WTC11 (cell line): ENCODE results near the gene GFY. TPM values are rescaled to one million over a fixed set of nuclear protein-coding genes. Genes with fewer than 3 reads are reported as not detected.

ENCODE experiments used
- ATAC-seq: fragments of 200-7000 bp; cut with Tn5 transposase; 2 replicates; pipeline ENCODE4 v1.10.0; 2021; ENCODE audit warnings: mild to moderate bottlenecking, moderate library complexity
- CTCF ChIA-PET: fragments of 300-600 bp; sonication (Branson Sonifier 250); formaldehyde crosslinking; loops from one replicate; lab custom pipeline; 2021; ENCODE audit warnings: antibody characterized with exemption; lab: Charles Lee
- POLR2A ChIA-PET: fragments of 350-600 bp; sonication (Branson Sonifier 250); formaldehyde crosslinking; loops from one replicate; lab custom pipeline; 2021; ENCODE audit warnings: antibody characterized with exemption; lab: Charles Lee
- DNase-seq: peaks from one replicate; pipeline ENCODE4 v3.0.0; 2021; ENCODE audit warnings: low spot score
- H3K27ac Mint-ChIP-seq: 2 replicates; pipeline ENCODE4 v1.8.0; 2021; ENCODE audit warnings: mixed read lengths
- H3K27me3 Mint-ChIP-seq: 2 replicates; pipeline ENCODE4 v1.8.0; 2021; ENCODE audit warnings: low read depth, mild to moderate bottlenecking, moderate library complexity, mixed read lengths
- H3K36me3 Mint-ChIP-seq: 2 replicates; pipeline ENCODE4 v1.8.0; 2021; ENCODE audit warnings: mixed read lengths
- H3K4me1 Mint-ChIP-seq: 2 replicates; pipeline ENCODE4 v1.8.0; 2022; ENCODE audit warnings: mixed read lengths
- H3K4me3 Mint-ChIP-seq: 2 replicates; pipeline ENCODE4 v1.8.0; 2021; ENCODE audit warnings: mild to moderate bottlenecking, moderate library complexity, mixed read lengths
- H3K9me3 Mint-ChIP-seq: 2 replicates; pipeline ENCODE4 v1.8.0; 2021; ENCODE audit warnings: mixed read lengths
- CREB1 ChIP-seq: sonication (generic); formaldehyde crosslinking; IDR thresholded peaks from 2 replicates; pipeline ENCODE4 v1.8.0; 2023; ENCODE audit warnings: mild to moderate bottlenecking, missing genetic modification reagents
- E2F1 ChIP-seq: sonication (generic); formaldehyde crosslinking; IDR thresholded peaks from 2 replicates; pipeline ENCODE4 v1.8.0; 2022; ENCODE audit warnings: mild to moderate bottlenecking, missing genetic modification reagents
- E2F4 ChIP-seq: sonication (generic); formaldehyde crosslinking; IDR thresholded peaks from 2 replicates; pipeline ENCODE4 v1.8.1; 2022; ENCODE audit warnings: low read depth, mild to moderate bottlenecking, moderate library complexity, missing genetic modification reagents, borderline replicate concordance
- EMX1 ChIP-seq: fragments of 250-450 bp; sonication (Bioruptor Pico); IDR thresholded peaks from 2 replicates; pipeline ENCODE4 v1.8.0; 2021; ENCODE audit warnings: mild to moderate bottlenecking
- ETV6 ChIP-seq: sonication (generic); formaldehyde crosslinking; IDR thresholded peaks from 2 replicates; pipeline ENCODE4 v1.8.1; 2022; ENCODE audit warnings: mild to moderate bottlenecking, missing genetic modification reagents
- FOXK1 ChIP-seq: sonication (generic); formaldehyde crosslinking; IDR thresholded peaks from 2 replicates; pipeline ENCODE4 v1.8.0; 2022; ENCODE audit warnings: mild to moderate bottlenecking, moderate library complexity, missing genetic modification reagents
- HMGA2 ChIP-seq: fragments of 250-450 bp; sonication (Bioruptor Pico); IDR thresholded peaks from 2 replicates; pipeline ENCODE4 v1.4.0; 2021; ENCODE audit warnings: mild to moderate bottlenecking, moderate library complexity
- IRF2 ChIP-seq: sonication (generic); formaldehyde crosslinking; IDR thresholded peaks from 2 replicates; pipeline ENCODE4 v1.8.0; 2022; ENCODE audit warnings: low read depth, missing genetic modification reagents, borderline replicate concordance
- JUN ChIP-seq: sonication (generic); formaldehyde crosslinking; IDR thresholded peaks from 2 replicates; pipeline ENCODE4 v1.8.0; 2023; ENCODE audit warnings: mild to moderate bottlenecking, missing genetic modification reagents
- MXD4 ChIP-seq: fragments of 250-450 bp; sonication (Bioruptor Pico); IDR thresholded peaks from 2 replicates; pipeline ENCODE4 v1.8.0; 2021; ENCODE audit warnings: mild to moderate bottlenecking, moderate library complexity, borderline replicate concordance
- NFE2L1 ChIP-seq: sonication (generic); formaldehyde crosslinking; IDR thresholded peaks from 2 replicates; pipeline ENCODE4 v1.8.1; 2023; ENCODE audit warnings: missing genetic modification reagents
- RORB ChIP-seq: fragments of 250-450 bp; sonication (Bioruptor Pico); IDR thresholded peaks from 2 replicates; pipeline ENCODE4 v1.9.0; 2021; ENCODE audit warnings: mild to moderate bottlenecking
- STAT6 ChIP-seq: sonication (generic); formaldehyde crosslinking; conservative IDR thresholded peaks from 2 replicates; pipeline ENCODE4 v1.8.1; 2023; ENCODE audit warnings: mild to moderate bottlenecking, low read depth, missing genetic modification reagents, moderate library complexity
- USF1 ChIP-seq: sonication (generic); formaldehyde crosslinking; IDR thresholded peaks from 2 replicates; pipeline ENCODE4 v1.8.0; 2022; ENCODE audit warnings: mild to moderate bottlenecking, missing genetic modification reagents
- ZBTB21 ChIP-seq: sonication (generic); formaldehyde crosslinking; IDR thresholded peaks from 2 replicates; pipeline ENCODE4 v1.8.1; 2023; ENCODE audit warnings: mild to moderate bottlenecking, missing genetic modification reagents, borderline replicate concordance
- ZNF263 ChIP-seq: sonication (generic); formaldehyde crosslinking; IDR thresholded peaks from 2 replicates; pipeline ENCODE4 v1.8.1; 2022; ENCODE audit warnings: low read depth, mild to moderate bottlenecking, moderate library complexity, missing genetic modification reagents
- ZNF396 ChIP-seq: fragments of 250-450 bp; sonication (Bioruptor Pico); IDR thresholded peaks from 2 replicates; pipeline ENCODE4 v1.8.0; 2021; ENCODE audit warnings: mild to moderate bottlenecking, moderate library complexity, borderline replicate concordance
- total RNA-seq: library from RNA; stranded (reverse); gene quantifications from 3 replicates; pipeline ENCODE4 v1.2.3, GENCODE V29; 2021

GFY gene
- total RNA-seq, 1 experiment from 2014 or later, result 0.87 TPM

GRCh38 chr19:49437231-49437630 lies 12.0 kb downstream of the GFY start:
- peaks cover 38% of the 10 kb centered on the region for H3K4me1 Mint-ChIP-seq
- CTCF ChIA-PET, result interaction anchor here (1.2 to 2.6 kb wide), 5 partner anchors 11 to 437 kb away, joined by 4 to 28 read pairs (median 7); partner anchors contain the start of genes GFY and PIH1D1
- ATAC-seq (no peak), DNase-seq (no peak)
- peak overlapping the region; percentile 66 for H3K4me3 Mint-ChIP-seq
- H3K36me3 Mint-ChIP-seq, result peaks cover under 1% of the 10 kb centered on the region; the same call in 1 of the 2 replicates
- POLR2A ChIA-PET, result interaction anchor here (0.6 to 1.1 kb wide), 2 partner anchors 12 to 20 kb away, joined by 4 to 5 read pairs; partner anchors contain the start of gene GFY
- H3K27ac Mint-ChIP-seq, result no peak overlapping the region
- TF ChIP-seq IRF2 (CRISPR knock-in tag) (no peak), JUN (CRISPR knock-in tag) (no peak), ZNF396 (CRISPR knock-in tag) (no peak), E2F4 (CRISPR knock-in tag) (no peak)
- H3K9me3 Mint-ChIP-seq, result peaks cover 7% of the 10 kb centered on the region
- H3K27me3 Mint-ChIP-seq, result peaks cover 98% of the 10 kb centered on the region

GRCh38 chr19:49438261-49438660 lies 13.1 kb downstream of the GFY start:
- Mint-ChIP-seq H3K4me1 (peaks cover 37% of the 10 kb centered on the region), H3K27me3 (peaks cover 91% of the 10 kb centered on the region), H3K27ac (no peak overlapping the region), H3K36me3 (no peaks in the 10 kb centered on the region), H3K9me3 (peaks cover 7% of the 10 kb centered on the region), H3K4me3 (no peak overlapping the region)
- no peak for DNase-seq
- TF ChIP-seq E2F4 (CRISPR knock-in tag) (no peak), STAT6 (CRISPR knock-in tag) (no peak), MXD4 (no peak), E2F1 (CRISPR knock-in tag) (no peak), CREB1 (CRISPR knock-in tag) (no peak), ZNF263 (CRISPR knock-in tag) (no peak), NFE2L1 (CRISPR knock-in tag) (no peak)
- ChIA-PET CTCF (no interaction called here), POLR2A (no interaction called here)
- ATAC-seq, result no peak

- no peak overlapping the region for H3K4me3 Mint-ChIP-seq
- H3K27ac Mint-ChIP-seq, result no peak overlapping the region
- DNase-seq (no peak), ATAC-seq (no peak)
- no peak for TF ChIP-seq HMGA2 (CRISPR knock-in tag)
- TF ChIP-seq RORB, result no peak
- no peak for TF ChIP-seq EMX1 (CRISPR knock-in tag)
- no peak for TF ChIP-seq ETV6
- no peak for TF ChIP-seq FOXK1
- no peak for TF ChIP-seq ZBTB21 (CRISPR knock-in tag)
- TF ChIP-seq NFE2L1 (CRISPR knock-in tag), result no peak
- no peak for TF ChIP-seq USF1 (CRISPR knock-in tag)
- peaks cover 36% of the 10 kb centered on the region for H3K4me1 Mint-ChIP-seq
- ChIA-PET POLR2A (no interaction called here), CTCF (interaction anchor here (0.6 to 1.0 kb wide), 2 partner anchors 14 to 1673 kb away, joined by 3 to 4 read pairs; no protein-coding TSS in a partner anchor)
- peaks cover 7% of the 10 kb centered on the region for H3K9me3 Mint-ChIP-seq
- H3K36me3 Mint-ChIP-seq, result no peaks in the 10 kb centered on the region
- peaks cover 76% of the 10 kb centered on the region for H3K27me3 Mint-ChIP-seq
Measured at GRCh38 chr19:49439836-49440235, 14.6 kb downstream of the GFY start.
